Lower lobe of right lung (tissue), 2 donors: ENCODE data around the gene POLR1D. TPM values are rescaled to one million over a fixed set of nuclear protein-coding genes. Genes with fewer than 3 reads are reported as not detected.
A peak's percentile ranks its signal among the peaks of the same experiment; 100 is the strongest.

Experiments
- ATAC-seq, 2 donors: fragments of 200-7000 bp; cut with Tn5 transposase; one replicate each; pipeline ENCODE4 v1.9.1; 2020 to 2022; ENCODE audit warnings: mild to moderate bottlenecking in 2 of 2, moderate library complexity in 2 of 2
- DNase-seq: peaks from one replicate; pipeline ENCODE4 v3.0.0-alpha.2; 2020
- H3K27ac ChIP-seq: fragments of 200-600 bp; one replicate; pipeline ENCODE4 v1.8.0; 2022
- H3K27me3 ChIP-seq: fragments of 200-600 bp; one replicate; pipeline ENCODE4 v1.8.0; 2022; ENCODE audit warnings: low read depth
- H3K36me3 ChIP-seq: fragments of 200-600 bp; one replicate; pipeline ENCODE4 v1.8.0; 2022; ENCODE audit warnings: mild to moderate bottlenecking
- H3K4me1 ChIP-seq: fragments of 200-600 bp; one replicate; pipeline ENCODE4 v1.8.0; 2022
- H3K4me3 ChIP-seq: fragments of 200-600 bp; one replicate; pipeline ENCODE4 v1.8.0; 2022; ENCODE audit warnings: mild to moderate bottlenecking
- H3K9me3 ChIP-seq: fragments of 200-600 bp; one replicate; pipeline ENCODE4 v1.8.0; 2022
- intact Hi-C: fragments of 100-400 bp; cut with DNase I; formaldehyde crosslinking; loops from one replicate; pipeline ENCODE4 v1.11.0; 2022
- total RNA-seq: library from RNA; stranded (reverse); fragmentation: NEBNext Ultra II Directional; extraction: Animal tissue kit (Norgen Biotek cat#: 25700); gene quantifications from one replicate; pipeline ENCODE4 v1.2.1, GENCODE V29; 2021
- TF ChIP-seq, protein P1 (sequence below): fragments of 200-600 bp; IDR thresholded peaks from one replicate; pipeline ENCODE4 v1.8.0; 2022; ENCODE audit warnings: antibody characterized with exemption, mild to moderate bottlenecking
- donor health status: DM: no; HTN: yes; CAD: no; lungs with severe emphysema.

Gene POLR1D
- total RNA-seq, 1 donor from 2014 or later: 129 TPM

DNA sequence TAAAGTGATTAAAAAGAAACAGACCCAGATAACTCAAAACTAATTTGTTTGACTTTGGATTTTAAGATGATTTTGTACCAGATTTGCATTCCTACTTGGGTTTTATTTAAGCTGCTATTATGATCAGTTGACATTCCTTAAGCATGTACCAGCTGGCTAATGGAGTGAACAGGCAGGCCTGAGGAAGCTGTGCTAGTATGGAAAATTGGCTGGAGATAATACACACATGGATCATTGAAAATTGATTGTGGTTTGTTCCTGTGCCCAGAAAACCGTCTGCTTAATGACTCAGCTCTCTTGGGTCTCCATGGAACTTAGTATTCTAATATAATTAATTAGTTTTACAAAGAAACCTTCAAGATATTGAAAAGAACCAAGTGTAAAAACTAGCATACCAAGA lies 22.6 kb downstream of the POLR1D start:
- H3K36me3 ChIP-seq: peaks cover 12% of the 10 kb centered on the region
- H3K27ac ChIP-seq: no peak overlapping the region
- no peaks in the 10 kb centered on the region for H3K27me3 ChIP-seq
- no peak overlapping the region for H3K4me3 ChIP-seq
- intact Hi-C loops: no loop called here
- ATAC-seq (peak in 1 of 2 donors; percentile 53), DNase-seq (no peak)
- TF ChIP-seq, protein P1, sequence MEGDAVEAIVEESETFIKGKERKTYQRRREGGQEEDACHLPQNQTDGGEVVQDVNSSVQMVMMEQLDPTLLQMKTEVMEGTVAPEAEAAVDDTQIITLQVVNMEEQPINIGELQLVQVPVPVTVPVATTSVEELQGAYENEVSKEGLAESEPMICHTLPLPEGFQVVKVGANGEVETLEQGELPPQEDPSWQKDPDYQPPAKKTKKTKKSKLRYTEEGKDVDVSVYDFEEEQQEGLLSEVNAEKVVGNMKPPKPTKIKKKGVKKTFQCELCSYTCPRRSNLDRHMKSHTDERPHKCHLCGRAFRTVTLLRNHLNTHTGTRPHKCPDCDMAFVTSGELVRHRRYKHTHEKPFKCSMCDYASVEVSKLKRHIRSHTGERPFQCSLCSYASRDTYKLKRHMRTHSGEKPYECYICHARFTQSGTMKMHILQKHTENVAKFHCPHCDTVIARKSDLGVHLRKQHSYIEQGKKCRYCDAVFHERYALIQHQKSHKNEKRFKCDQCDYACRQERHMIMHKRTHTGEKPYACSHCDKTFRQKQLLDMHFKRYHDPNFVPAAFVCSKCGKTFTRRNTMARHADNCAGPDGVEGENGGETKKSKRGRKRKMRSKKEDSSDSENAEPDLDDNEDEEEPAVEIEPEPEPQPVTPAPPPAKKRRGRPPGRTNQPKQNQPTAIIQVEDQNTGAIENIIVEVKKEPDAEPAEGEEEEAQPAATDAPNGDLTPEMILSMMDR: no peak
- H3K9me3 ChIP-seq: no peaks in the 10 kb centered on the region
- H3K4me1 ChIP-seq: peaks cover 16% of the 10 kb centered on the region

DNA sequence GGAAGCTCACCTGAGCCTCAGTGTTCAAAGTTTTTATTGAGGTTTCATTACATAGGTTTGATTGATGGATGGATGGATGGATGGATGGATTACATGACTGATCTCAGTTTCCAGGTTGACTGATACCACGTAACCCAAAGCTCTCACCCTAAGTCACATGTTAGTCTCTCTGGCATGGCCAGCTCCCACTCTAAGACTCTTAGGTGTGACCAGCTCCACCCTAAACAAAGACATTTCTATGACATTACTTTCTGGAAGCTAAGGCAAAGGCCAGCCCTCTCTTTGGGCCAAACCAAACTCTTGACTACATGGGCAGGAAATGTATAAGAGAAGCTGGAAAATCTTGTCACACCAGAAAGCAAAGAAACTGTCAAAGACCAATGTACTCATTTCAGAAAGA lies 28.6 kb downstream of the POLR1D start:
- Histone ChIP-seq H3K27ac (no peak overlapping the region), H3K27me3 (no peaks in the 10 kb centered on the region), H3K4me1 (peaks cover 9% of the 10 kb centered on the region), H3K4me3 (no peak overlapping the region), H3K36me3 (peaks cover 38% of the 10 kb centered on the region), H3K9me3 (peaks cover 10% of the 10 kb centered on the region)
- TF ChIP-seq, protein P1: no peak
- intact Hi-C loops: no loop called here
- no peak for ATAC-seq
- no peak for DNase-seq

DNA sequence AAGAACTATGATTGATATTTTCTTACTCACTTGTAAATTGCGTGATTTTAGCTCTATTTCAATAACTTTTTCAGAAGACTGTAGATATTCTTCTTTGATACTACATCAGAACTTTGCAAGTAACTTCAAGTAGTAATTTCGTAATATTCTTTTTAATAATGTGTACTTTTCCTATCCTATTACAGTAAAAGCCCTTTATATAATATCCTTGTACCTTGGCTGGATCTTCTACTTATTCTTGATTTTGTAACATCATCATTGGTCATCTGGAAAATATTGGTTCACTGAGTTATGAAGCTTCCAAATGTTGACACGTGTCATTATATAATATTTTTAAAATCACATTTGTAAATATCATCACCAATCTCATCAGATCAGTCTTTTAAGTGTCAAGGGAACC lies 32.4 kb downstream of the POLR1D start:
- intact Hi-C loops: no loop called here
- Histone ChIP-seq H3K36me3 (peaks cover 28% of the 10 kb centered on the region), H3K9me3 (peaks cover 10% of the 10 kb centered on the region), H3K27ac (no peak overlapping the region), H3K27me3 (no peaks in the 10 kb centered on the region), H3K4me1 (peaks cover 9% of the 10 kb centered on the region), H3K4me3 (no peak overlapping the region)
- TF ChIP-seq, protein P1: no peak
- ATAC-seq: peak in 1 of 2 donors; percentile 57
- no peak for DNase-seq

DNA sequence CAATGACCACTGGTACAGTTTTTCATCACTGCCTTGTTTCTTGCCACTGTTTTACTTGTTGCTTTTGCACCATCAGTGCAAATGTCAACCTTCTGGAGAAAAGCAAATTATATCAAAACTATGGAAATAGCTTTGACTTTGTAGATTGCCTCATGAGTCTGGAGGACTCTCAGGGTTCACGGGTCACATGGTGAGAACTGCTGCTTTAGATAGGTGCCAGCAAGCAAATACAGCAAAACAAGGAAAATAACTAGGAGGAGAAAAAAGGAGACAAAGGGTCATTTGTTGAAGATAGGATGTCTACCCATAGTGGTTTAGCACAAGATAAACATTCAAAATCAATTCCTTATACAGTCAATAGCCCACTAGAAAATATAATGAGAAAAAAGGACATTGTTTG lies 33.1 kb downstream of the POLR1D start:
- ATAC-seq: peak in 1 of 2 donors; percentile 13
- Histone ChIP-seq H3K4me3 (no peak overlapping the region), H3K27ac (no peak overlapping the region), H3K4me1 (peaks cover 9% of the 10 kb centered on the region), H3K27me3 (no peaks in the 10 kb centered on the region), H3K9me3 (peaks cover 8% of the 10 kb centered on the region), H3K36me3 (peaks cover 21% of the 10 kb centered on the region)
- TF ChIP-seq, protein P1: no peak
- DNase-seq: no peak
- intact Hi-C loops: no loop called here

DNA sequence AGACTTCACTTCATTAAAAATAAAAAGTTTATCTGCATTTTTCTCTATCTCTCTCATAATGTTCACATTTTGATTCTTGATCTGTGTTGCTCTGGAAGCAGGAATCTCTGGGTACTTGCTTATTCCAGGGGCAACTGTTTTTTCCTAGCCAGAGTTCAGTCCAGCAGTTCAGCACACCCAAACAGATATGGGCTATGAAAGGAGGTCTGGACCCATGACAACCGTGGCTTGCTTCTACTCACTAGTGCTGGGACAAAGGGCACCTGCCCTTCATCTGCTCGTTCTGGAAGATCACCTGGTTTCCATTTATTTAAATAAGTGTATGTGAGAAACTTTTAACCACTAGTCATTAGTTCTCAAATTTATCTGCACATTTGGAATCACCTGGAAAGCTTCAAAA lies 36.0 kb downstream of the POLR1D start:
- no peaks in the 10 kb centered on the region for H3K27me3 ChIP-seq
- H3K9me3 ChIP-seq: no peaks in the 10 kb centered on the region
- TF ChIP-seq, protein P1: no peak
- H3K27ac ChIP-seq: no peak overlapping the region
- peaks cover 9% of the 10 kb centered on the region for H3K4me1 ChIP-seq
- no peak overlapping the region for H3K4me3 ChIP-seq
- ATAC-seq (no peak), DNase-seq (no peak)
- intact Hi-C loops: no loop called here
- peaks cover 12% of the 10 kb centered on the region for H3K36me3 ChIP-seq

DNA sequence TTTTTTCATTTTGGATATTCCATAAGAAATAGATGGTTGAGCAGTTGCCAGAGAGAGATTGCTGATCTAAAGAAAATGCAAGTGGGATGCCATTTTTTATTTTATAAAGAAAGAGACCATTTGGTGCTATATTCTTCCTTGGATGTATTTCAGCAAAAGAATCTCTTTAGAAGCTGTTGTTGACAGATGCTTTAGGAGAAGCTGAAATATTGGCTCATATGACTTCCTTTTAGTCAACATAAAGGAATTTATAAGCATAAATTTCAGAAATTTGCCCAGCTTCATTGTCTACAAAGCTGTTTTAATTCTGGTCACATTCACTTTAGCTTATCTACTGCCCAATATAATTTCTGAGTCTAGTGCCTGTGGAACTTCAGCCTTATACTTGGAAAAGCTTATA lies 36.9 kb downstream of the POLR1D start:
- Histone ChIP-seq H3K27me3 (no peaks in the 10 kb centered on the region), H3K9me3 (no peaks in the 10 kb centered on the region), H3K27ac (no peak overlapping the region), H3K4me1 (peaks cover 9% of the 10 kb centered on the region), H3K36me3 (peaks cover 7% of the 10 kb centered on the region), H3K4me3 (no peak overlapping the region)
- TF ChIP-seq, protein P1: no peak
- DNase-seq (no peak), ATAC-seq (no peak)
- intact Hi-C loops: no loop called here
